KMS-11 (cell line): Measurements from ENCODE around the gene LRFN4.

ENCODE experiments used
- H2AFZ ChIP-seq: fragments of 200-600 bp; sonication (generic); 2 replicates; pipeline ENCODE4 v1.6.1; 2016; ENCODE audit warnings: antibody characterized with exemption, mixed run types, low read depth
- H3K27ac ChIP-seq: fragments of 200-600 bp; sonication (generic); 2 replicates; pipeline ENCODE4 v1.6.1; 2016; ENCODE audit warnings: mild to moderate bottlenecking, mixed run types
- H3K27me3 ChIP-seq: fragments of 200-600 bp; sonication (generic); 2 replicates; pipeline ENCODE4 v1.6.1; 2017; ENCODE audit warnings: mild to moderate bottlenecking, low read depth, mixed run types, moderate library complexity; ENCODE audit not compliant: insufficient read depth
- H3K36me3 ChIP-seq: fragments of 200-600 bp; sonication (generic); 2 replicates; pipeline ENCODE4 v1.6.1; 2017; ENCODE audit warnings: mild to moderate bottlenecking, mixed run types; ENCODE audit not compliant: insufficient read depth
- H3K4me1 ChIP-seq: fragments of 200-600 bp; sonication (generic); 2 replicates; pipeline ENCODE4 v1.6.1; 2016; ENCODE audit warnings: mild to moderate bottlenecking, low read depth, mixed run types; ENCODE audit not compliant: poor library complexity, severe bottlenecking
- H3K4me2 ChIP-seq: fragments of 200-600 bp; sonication (generic); 2 replicates; pipeline ENCODE4 v1.7.0; 2016; ENCODE audit warnings: mild to moderate bottlenecking, mixed run types
- H3K4me3 ChIP-seq: fragments of 200-600 bp; sonication (generic); IDR thresholded peaks from 2 replicates; pipeline ENCODE4 v1.6.1; 2017; ENCODE audit warnings: low read depth, low read length, mixed read lengths; ENCODE audit not compliant: insufficient read depth
- H3K79me2 ChIP-seq: fragments of 200-600 bp; sonication (generic); 2 replicates; pipeline ENCODE4 v1.6.1; 2016; ENCODE audit warnings: low read depth, mixed run types; ENCODE audit not compliant: insufficient read depth
- H3K9ac ChIP-seq: fragments of 200-600 bp; sonication (generic); 2 replicates; pipeline ENCODE4 v1.6.1; 2016; ENCODE audit warnings: mild to moderate bottlenecking, mixed run types
- H4K20me1 ChIP-seq: fragments of 200-600 bp; sonication (generic); 2 replicates; pipeline ENCODE4 v1.6.1; 2016; ENCODE audit warnings: mild to moderate bottlenecking, mixed run types; ENCODE audit not compliant: insufficient read depth
- CTCF ChIP-seq: fragments of 200-600 bp; sonication (generic); conservative IDR thresholded peaks from 2 replicates; pipeline ENCODE4 v1.6.1; 2017; ENCODE audit warnings: low read depth, mild to moderate bottlenecking, antibody characterized with exemption, low read length, moderate library complexity, mixed read lengths

The LRFN4 gene

DNA sequence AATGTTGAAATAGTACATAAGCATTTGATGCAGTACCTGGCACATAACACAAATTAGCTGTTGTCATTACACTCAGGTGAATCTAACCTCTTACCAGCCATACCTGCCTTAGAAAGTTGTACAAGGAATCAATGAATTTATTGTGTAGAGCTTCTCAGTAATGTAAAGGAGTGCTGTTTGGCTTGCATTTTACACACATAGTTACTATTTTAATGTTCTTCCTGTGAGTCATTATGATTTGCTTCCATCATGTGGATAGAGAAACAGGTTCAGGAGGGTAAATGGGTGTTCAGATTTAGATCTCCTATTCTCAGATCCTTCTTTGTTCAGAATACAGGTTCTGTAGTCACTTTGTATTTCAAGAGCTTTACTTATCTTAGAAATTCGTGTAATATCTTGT is 41.2 kb upstream of the LRFN4 start:
- H3K27ac ChIP-seq: no peak overlapping the region
- no peaks in the 10 kb centered on the region for H3K79me2 ChIP-seq
- H3K36me3 ChIP-seq: no peaks in the 10 kb centered on the region
- no peaks in the 10 kb centered on the region for H3K27me3 ChIP-seq
- TF ChIP-seq CTCF: no peak
- no peak overlapping the region for H2AFZ ChIP-seq
- H3K4me2 ChIP-seq: no peak overlapping the region
- H3K4me3 ChIP-seq: no peak overlapping the region
- H4K20me1 ChIP-seq: no peaks in the 10 kb centered on the region
- H3K4me1 ChIP-seq: no peaks in the 10 kb centered on the region
- no peak overlapping the region for H3K9ac ChIP-seq

- no peaks in the 10 kb centered on the region for H3K79me2 ChIP-seq
- H3K9ac ChIP-seq: no peak overlapping the region
- no peaks in the 10 kb centered on the region for H4K20me1 ChIP-seq
- H2AFZ ChIP-seq: no peak overlapping the region
- no peak for TF ChIP-seq CTCF
- no peak overlapping the region for H3K27ac ChIP-seq
- no peak overlapping the region for H3K4me2 ChIP-seq
- no peaks in the 10 kb centered on the region for H3K4me1 ChIP-seq
- no peaks in the 10 kb centered on the region for H3K27me3 ChIP-seq
- H3K4me3 ChIP-seq: no peak overlapping the region
- no peaks in the 10 kb centered on the region for H3K36me3 ChIP-seq
These were observed 38.5 kb upstream of the LRFN4 start for GRCh38 chr11:66818231-66818955.

- no peak for TF ChIP-seq CTCF
- no peak overlapping the region for H3K27ac ChIP-seq
These were observed 36.5 kb upstream of the LRFN4 start for GRCh38 chr11:66820381-66820780.

DNA sequence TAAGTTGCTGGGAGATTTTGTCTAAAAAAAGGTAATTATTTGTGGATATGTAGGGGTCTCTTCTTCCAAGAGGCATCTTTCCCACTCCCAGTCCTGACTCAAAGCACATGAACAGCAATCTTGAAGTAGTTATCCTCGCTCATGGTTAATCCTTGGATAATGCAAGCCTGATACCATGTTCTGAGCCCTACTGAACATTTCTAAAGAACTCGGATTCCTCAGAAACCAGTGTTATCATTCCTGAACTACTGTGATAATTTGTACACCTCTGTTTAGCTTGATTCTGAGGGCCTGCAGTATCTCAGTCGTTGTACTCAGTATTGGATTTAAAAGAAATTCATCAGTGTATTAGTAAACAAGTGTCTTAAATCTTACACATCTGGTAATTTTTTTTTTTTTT is 36.0 kb upstream of the LRFN4 start:
- H3K4me1 ChIP-seq: no peaks in the 10 kb centered on the region
- H3K4me3 ChIP-seq: no peak overlapping the region
- H3K27ac ChIP-seq: no peak overlapping the region
- H3K4me2 ChIP-seq: no peak overlapping the region
- no peak for TF ChIP-seq CTCF
- H2AFZ ChIP-seq: no peak overlapping the region
- no peaks in the 10 kb centered on the region for H3K79me2 ChIP-seq
- no peak overlapping the region for H3K9ac ChIP-seq
- H4K20me1 ChIP-seq: no peaks in the 10 kb centered on the region
- no peaks in the 10 kb centered on the region for H3K36me3 ChIP-seq
- H3K27me3 ChIP-seq: no peaks in the 10 kb centered on the region

More at GRCh38 chr11:66820381-66820780, 36.5 kb upstream of the LRFN4 start:
- Histone ChIP-seq H3K36me3 (no peaks in the 10 kb centered on the region), H3K79me2 (no peaks in the 10 kb centered on the region), H4K20me1 (no peaks in the 10 kb centered on the region), H3K27me3 (no peaks in the 10 kb centered on the region), H3K4me3 (no peak overlapping the region), H2AFZ (no peak overlapping the region), H3K4me1 (no peaks in the 10 kb centered on the region), H3K9ac (no peak overlapping the region), H3K4me2 (no peak overlapping the region)
